Testis (tissue), 2 donors: Measurements from ENCODE around the gene AFG1L.

Experiments used
- POLR2A ChIP-seq: fragments of 450-650 bp; IDR thresholded peaks from one replicate; pipeline ENCODE4 v1.6.1; 2017; ENCODE audit warnings: antibody characterized with exemption, mild to moderate bottlenecking, moderate library complexity
- TF ChIP-seq, protein P1 (sequence below), 3 experiments: fragments of 450-650 bp in 2 of 3; fragments of 200-600 bp in 1 of 3; sonication (generic) in 1 of 3; IDR thresholded peaks; one replicate each; pipeline ENCODE4 v1.5.1; 2016 to 2019; ENCODE audit warnings: antibody characterized with exemption in 3 of 3, mild to moderate bottlenecking in 2 of 3, moderate library complexity in 1 of 3

DNA sequence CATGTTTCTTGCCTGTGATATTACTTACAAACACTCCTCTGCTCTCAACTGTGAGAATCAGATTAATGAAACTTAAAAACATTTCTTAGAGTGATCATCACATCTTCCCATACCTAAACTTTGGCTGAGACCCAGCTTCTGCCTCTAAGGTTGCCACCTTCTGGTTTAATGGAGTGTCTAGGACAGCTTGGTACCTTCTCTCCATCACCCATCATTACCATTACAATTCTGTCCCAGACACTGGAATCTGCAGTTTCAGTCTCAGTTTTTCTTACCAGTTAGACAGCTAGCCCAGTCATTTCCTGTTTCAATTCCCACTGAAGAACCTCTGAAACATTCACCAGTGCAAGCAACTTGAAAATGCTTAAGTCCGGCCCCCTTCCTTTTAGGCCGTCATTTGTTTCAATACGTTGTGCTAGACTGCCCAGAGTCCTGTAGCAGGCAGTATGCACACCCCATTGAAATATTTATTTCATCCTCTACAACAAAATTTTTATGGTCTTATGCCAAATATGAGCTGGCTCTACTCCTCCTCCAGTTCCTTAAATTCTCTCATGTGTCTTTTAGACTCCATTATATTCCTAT, 158.8 kb downstream of the AFG1L start:
- TF ChIP-seq, protein P1, sequence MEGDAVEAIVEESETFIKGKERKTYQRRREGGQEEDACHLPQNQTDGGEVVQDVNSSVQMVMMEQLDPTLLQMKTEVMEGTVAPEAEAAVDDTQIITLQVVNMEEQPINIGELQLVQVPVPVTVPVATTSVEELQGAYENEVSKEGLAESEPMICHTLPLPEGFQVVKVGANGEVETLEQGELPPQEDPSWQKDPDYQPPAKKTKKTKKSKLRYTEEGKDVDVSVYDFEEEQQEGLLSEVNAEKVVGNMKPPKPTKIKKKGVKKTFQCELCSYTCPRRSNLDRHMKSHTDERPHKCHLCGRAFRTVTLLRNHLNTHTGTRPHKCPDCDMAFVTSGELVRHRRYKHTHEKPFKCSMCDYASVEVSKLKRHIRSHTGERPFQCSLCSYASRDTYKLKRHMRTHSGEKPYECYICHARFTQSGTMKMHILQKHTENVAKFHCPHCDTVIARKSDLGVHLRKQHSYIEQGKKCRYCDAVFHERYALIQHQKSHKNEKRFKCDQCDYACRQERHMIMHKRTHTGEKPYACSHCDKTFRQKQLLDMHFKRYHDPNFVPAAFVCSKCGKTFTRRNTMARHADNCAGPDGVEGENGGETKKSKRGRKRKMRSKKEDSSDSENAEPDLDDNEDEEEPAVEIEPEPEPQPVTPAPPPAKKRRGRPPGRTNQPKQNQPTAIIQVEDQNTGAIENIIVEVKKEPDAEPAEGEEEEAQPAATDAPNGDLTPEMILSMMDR (IDR thresholded peaks at IDR 0.05) = no peak
- TF ChIP-seq POLR2A = no peak
